Astrocyte (in vitro differentiated cells and primary cell): ENCODE measurements around the gene FLT3LG. TPM values are rescaled to one million over a fixed set of nuclear protein-coding genes. Genes with fewer than 3 reads are reported as not detected.
A peak's percentile ranks its signal among the peaks of the same experiment; 100 is the strongest.

Source experiments
- DNase-seq: peaks from one replicate; pipeline ENCODE4 v3.0.0-alpha.2; 2010; ENCODE audit warnings: low read depth
- FAIRE-seq: peaks from 2 replicates; lab custom pipeline; 2011; peaks lifted over from hg19 to GRCh38; lab: Jason Lieb, UNC
- H2AFZ ChIP-seq: 2 replicates; pipeline ENCODE4 v1.6.0; 2012; ENCODE audit warnings: low read depth, low read length, inconsistent platforms
- H3K27ac ChIP-seq: 2 replicates; pipeline ENCODE4 v1.5.1; 2011; ENCODE audit warnings: low read depth, low read length, inconsistent platforms
- H3K27me3 ChIP-seq: 2 replicates; pipeline ENCODE4 v1.6.0; 2011; ENCODE audit warnings: low read length, inconsistent platforms; ENCODE audit not compliant: insufficient read depth
- H3K36me3 ChIP-seq: 2 replicates; pipeline ENCODE4 v1.5.1; 2011; ENCODE audit warnings: low read length, inconsistent platforms; ENCODE audit not compliant: insufficient read depth
- H3K4me1 ChIP-seq: 2 replicates; pipeline ENCODE4 v1.5.1; 2011; ENCODE audit warnings: low read length, inconsistent platforms; ENCODE audit not compliant: insufficient read depth
- H3K4me2 ChIP-seq: 2 replicates; pipeline ENCODE4 v1.6.0; 2012; ENCODE audit warnings: low read length, inconsistent platforms
- H3K4me3 ChIP-seq: 2 replicates; pipeline ENCODE4 v1.5.1; 2011; ENCODE audit warnings: low read depth, mild to moderate bottlenecking, low read length, inconsistent platforms; ENCODE audit not compliant: insufficient read depth
- H3K79me2 ChIP-seq: 2 replicates; pipeline ENCODE4 v1.6.0; 2012; ENCODE audit warnings: mild to moderate bottlenecking, low read length, inconsistent platforms; ENCODE audit not compliant: insufficient read depth
- H3K9ac ChIP-seq: 2 replicates; pipeline ENCODE4 v1.6.0; 2012; ENCODE audit warnings: mild to moderate bottlenecking, low read length, inconsistent platforms
- H3K9me3 ChIP-seq: 2 replicates; pipeline ENCODE4 v1.5.1; 2012; ENCODE audit warnings: low read depth, mild to moderate bottlenecking, low read length, inconsistent platforms; ENCODE audit not compliant: insufficient read depth
- H4K20me1 ChIP-seq: 2 replicates; pipeline ENCODE4 v1.6.0; 2012; ENCODE audit warnings: low read length, inconsistent platforms; ENCODE audit not compliant: insufficient read depth
- H3K27ac Mint-ChIP-seq: one replicate; pipeline ENCODE4 v1.8.0; 2021; ENCODE audit warnings: mild to moderate bottlenecking, mixed read lengths; ENCODE audit not compliant: unreplicated experiment
- H3K27me3 Mint-ChIP-seq: one replicate; pipeline ENCODE4 v1.8.0; 2021; ENCODE audit warnings: low read depth, mixed read lengths; ENCODE audit not compliant: unreplicated experiment
- H3K36me3 Mint-ChIP-seq: one replicate; pipeline ENCODE4 v1.8.0; 2021; ENCODE audit warnings: low read depth, mixed read lengths; ENCODE audit not compliant: unreplicated experiment
- H3K4me1 Mint-ChIP-seq: one replicate; pipeline ENCODE4 v1.8.0; 2021; ENCODE audit warnings: low read depth, mixed read lengths; ENCODE audit not compliant: unreplicated experiment
- H3K4me3 Mint-ChIP-seq: one replicate; pipeline ENCODE4 v1.8.0; 2021; ENCODE audit warnings: mild to moderate bottlenecking, moderate library complexity, mixed read lengths; ENCODE audit not compliant: unreplicated experiment
- H3K9me3 Mint-ChIP-seq: one replicate; pipeline ENCODE4 v1.8.0; 2021; ENCODE audit warnings: mild to moderate bottlenecking, mixed read lengths; ENCODE audit not compliant: unreplicated experiment
- EZH2 ChIP-seq: IDR thresholded peaks from 2 replicates; pipeline ENCODE4 v1.6.1; 2012; ENCODE audit warnings: mild to moderate bottlenecking, low read length, inconsistent platforms; ENCODE audit not compliant: insufficient read depth
- total RNA-seq: library from RNA; stranded (reverse); gene quantifications from 2 replicates; pipeline ENCODE4 v1.2.1, GENCODE V29; 2021
- TF ChIP-seq, protein P1 (sequence below): IDR thresholded peaks from 2 replicates; pipeline ENCODE4 v1.5.1; 2011; ENCODE audit warnings: low read depth, mild to moderate bottlenecking, inconsistent platforms, low read length, moderate library complexity; ENCODE audit not compliant: insufficient read depth

The FLT3LG gene
- total RNA-seq, 1 donor from 2014 or later, result not detected

DNA sequence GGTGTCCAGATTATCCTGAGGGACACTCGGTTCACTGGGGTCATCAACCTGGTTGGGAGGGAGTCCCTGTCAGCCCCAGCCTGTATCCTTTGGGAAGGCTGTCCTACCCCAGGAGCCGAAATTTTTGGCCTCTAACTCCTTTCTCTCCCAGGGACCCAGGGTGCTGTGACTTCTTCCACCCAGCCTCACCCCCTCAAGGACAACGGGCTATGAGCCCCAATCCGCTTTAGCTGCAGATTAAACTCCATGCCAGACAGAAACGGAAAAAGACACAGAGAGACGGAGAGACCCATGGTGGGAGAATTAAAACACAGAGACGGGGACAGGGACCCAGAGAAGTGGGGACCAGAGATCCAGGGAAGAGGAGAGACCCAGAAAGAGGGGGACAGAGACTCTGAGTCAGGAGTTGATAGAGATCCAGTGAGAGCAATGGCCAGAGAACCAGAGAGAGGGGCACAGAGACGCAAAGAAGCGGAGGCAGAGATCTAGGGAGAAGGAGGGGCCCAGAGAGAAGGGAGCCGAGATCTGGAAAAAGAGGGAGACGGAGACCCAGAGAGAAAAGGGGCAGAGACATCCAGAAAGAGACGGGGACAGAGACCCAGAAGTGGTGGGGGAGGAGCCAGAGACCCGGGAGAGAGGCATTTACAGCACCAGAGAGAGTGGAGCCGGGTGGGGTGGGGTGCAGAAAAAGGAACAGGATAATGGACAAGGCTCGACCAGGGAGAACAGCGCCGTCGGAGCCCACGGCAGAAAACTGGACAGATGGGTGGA lies 33.4 kb upstream of the FLT3LG start:
- Histone ChIP-seq H4K20me1 (no peaks in the 10 kb centered on the region), H3K4me1 (peaks cover 3% of the 10 kb centered on the region), H3K9ac (no peak overlapping the region), H3K9me3 (peaks cover 2% of the 10 kb centered on the region), H2AFZ (no peak overlapping the region), H3K4me3 (no peak overlapping the region), H3K27ac (no peak overlapping the region), H3K4me2 (peak overlapping the region; percentile 32), H3K27me3 (peaks cover 62% of the 10 kb centered on the region), H3K36me3 (no peaks in the 10 kb centered on the region), H3K79me2 (no peaks in the 10 kb centered on the region)
- Mint-ChIP-seq H3K27ac (peak overlapping the region; percentile 14), H3K4me1 (no peaks in the 10 kb centered on the region), H3K36me3 (no peaks in the 10 kb centered on the region), H3K27me3 (peaks cover 62% of the 10 kb centered on the region), H3K9me3 (peaks cover 7% of the 10 kb centered on the region), H3K4me3 (peak overlapping the region; percentile 73)
- FAIRE-seq (no peak), DNase-seq (no peak)
- TF ChIP-seq, protein P1, sequence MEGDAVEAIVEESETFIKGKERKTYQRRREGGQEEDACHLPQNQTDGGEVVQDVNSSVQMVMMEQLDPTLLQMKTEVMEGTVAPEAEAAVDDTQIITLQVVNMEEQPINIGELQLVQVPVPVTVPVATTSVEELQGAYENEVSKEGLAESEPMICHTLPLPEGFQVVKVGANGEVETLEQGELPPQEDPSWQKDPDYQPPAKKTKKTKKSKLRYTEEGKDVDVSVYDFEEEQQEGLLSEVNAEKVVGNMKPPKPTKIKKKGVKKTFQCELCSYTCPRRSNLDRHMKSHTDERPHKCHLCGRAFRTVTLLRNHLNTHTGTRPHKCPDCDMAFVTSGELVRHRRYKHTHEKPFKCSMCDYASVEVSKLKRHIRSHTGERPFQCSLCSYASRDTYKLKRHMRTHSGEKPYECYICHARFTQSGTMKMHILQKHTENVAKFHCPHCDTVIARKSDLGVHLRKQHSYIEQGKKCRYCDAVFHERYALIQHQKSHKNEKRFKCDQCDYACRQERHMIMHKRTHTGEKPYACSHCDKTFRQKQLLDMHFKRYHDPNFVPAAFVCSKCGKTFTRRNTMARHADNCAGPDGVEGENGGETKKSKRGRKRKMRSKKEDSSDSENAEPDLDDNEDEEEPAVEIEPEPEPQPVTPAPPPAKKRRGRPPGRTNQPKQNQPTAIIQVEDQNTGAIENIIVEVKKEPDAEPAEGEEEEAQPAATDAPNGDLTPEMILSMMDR, result no peak
- TF ChIP-seq EZH2, result no peak

DNA sequence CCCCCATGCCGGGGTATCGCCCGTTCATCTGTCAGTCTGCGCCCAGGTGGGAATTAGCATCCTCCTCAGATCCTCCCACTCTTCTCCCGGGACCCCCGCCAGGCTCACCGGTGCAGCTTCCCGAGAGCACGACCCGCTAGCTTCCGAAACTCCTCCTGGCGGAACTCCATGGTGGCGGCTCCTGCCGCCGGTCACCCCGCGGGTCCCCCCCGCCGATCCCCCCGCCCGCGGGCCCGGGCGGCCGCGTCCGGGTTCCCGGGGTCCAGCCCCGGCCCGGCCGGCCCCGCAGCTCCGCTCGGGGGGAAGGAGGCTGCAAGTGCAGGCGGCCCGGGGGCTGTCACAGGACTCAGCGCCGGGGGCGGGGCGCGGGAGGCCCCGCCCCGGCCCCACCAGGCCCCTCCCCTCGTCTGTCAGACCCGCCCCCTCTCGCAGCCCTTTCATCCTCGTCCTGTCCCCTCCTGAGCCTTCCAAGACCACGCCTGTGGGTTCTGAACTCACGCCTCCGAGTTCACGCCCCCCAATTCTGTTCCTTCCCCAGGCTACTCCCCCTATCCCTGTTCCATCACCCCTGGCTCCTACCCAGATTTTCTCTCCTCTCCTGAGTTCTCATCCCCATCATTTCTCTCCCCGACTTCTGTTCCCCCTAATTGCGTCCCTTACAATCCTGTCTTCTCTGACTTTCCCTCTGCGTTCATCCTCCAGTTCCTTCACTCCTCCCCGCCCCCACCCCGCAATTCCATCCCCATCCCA lies 32.6 kb upstream of the FLT3LG start, which contains the start of gene SLC17A7:
Gene SLC17A7, minus strand, starts transcription at position 318 of the 750 bp plus-strand sequence. Its CDS starts 148 bp downstream, at position 170.
- no peak for FAIRE-seq
- H3K27me3 ChIP-seq, result peaks cover 54% of the 10 kb centered on the region
- peak within 1 kb of the TSS; percentile 10 for H3K4me3 ChIP-seq

More for the DNA sequence above, 32.6 kb upstream of the FLT3LG start, which contains the start of gene SLC17A7:
- Histone ChIP-seq H3K79me2 (no peaks in the 10 kb centered on the region), H3K4me2 (peak within 1 kb of the TSS; percentile 94), H4K20me1 (no peaks in the 10 kb centered on the region), H3K4me1 (peaks cover 3% of the 10 kb centered on the region), H3K36me3 (no peaks in the 10 kb centered on the region), H3K9me3 (no peaks in the 10 kb centered on the region), H2AFZ (no peak within 1 kb of the TSS), H3K27ac (no peak within 1 kb of the TSS), H3K9ac (no peak within 1 kb of the TSS)
- TF ChIP-seq, protein P1, result no peak
- TF ChIP-seq EZH2, result peak; percentile 85
- peak within 1 kb of the TSS; percentile 80 for H3K4me3 Mint-ChIP-seq
- H3K27me3 Mint-ChIP-seq, result peaks cover 55% of the 10 kb centered on the region
- peak within 1 kb of the TSS; percentile 14 for H3K27ac Mint-ChIP-seq
- peaks cover 4% of the 10 kb centered on the region for H3K9me3 Mint-ChIP-seq
- no peak for DNase-seq
- H3K36me3 Mint-ChIP-seq, result peaks cover under 1% of the 10 kb centered on the region
- no peaks in the 10 kb centered on the region for H3K4me1 Mint-ChIP-seq
